NCI-H526 treated with DMSO at 0.1 percent for 48 hours (cell line): ENCODE measurements around the gene ABCG4.
"Not testable (repeated sequence)": the region's sequence is repeated elsewhere in the genome, so short reads cannot be mapped to it uniquely, and the experiment has no call there.

Experiments used
- DNase-seq: peaks from one replicate; lab custom pipeline; 2025; lab: John Stamatoyannopoulos, UW

The ABCG4 gene

GRCh38 chr11:119149018-119149785 lies at the start of gene ABCG4:
Gene ABCG4 (plus strand): TSS chr11:119149052. CDS start chr11:119149966, 914 bp downstream.
- DNase-seq: peak; percentile 50

GRCh38 chr11:119099711-119100110 lies 49.1 kb upstream of the ABCG4 start:
- no peak for DNase-seq

DNA sequence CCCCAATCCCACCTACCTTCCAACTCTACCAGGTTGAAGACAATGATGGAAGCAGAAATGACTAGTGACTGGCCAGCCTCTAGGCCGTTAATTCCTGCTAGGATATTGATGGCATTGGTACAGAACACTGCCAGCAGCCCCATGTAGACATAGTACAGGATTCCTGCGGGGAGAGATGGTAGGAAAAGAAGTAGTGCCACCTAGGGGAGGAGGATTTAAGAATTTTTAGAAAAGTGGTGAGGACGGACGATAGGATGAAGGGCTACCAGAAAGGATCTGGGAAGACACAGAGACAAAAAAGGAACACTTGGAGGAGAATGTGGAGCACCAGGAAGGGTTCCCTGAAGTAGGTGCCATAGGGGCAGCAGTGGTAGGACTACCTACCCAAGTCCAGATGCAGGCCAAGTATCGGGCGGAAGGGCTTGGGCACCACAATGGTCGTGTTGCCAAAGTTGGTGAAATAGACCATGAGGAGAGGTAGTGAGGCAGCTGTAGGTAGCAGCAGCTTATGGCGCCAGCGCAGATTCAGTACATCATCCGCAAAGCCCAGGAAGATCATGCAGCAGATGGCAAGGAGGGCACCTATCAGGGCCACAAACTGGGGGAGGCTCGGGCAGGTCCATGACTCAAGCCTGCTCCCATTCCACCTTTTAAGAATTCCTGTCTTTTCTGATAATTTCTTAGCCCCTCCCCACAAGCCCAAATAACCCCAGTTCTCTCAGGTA lies 48.4 kb upstream of the ABCG4 start:
- peak; percentile 87 for DNase-seq

DNA sequence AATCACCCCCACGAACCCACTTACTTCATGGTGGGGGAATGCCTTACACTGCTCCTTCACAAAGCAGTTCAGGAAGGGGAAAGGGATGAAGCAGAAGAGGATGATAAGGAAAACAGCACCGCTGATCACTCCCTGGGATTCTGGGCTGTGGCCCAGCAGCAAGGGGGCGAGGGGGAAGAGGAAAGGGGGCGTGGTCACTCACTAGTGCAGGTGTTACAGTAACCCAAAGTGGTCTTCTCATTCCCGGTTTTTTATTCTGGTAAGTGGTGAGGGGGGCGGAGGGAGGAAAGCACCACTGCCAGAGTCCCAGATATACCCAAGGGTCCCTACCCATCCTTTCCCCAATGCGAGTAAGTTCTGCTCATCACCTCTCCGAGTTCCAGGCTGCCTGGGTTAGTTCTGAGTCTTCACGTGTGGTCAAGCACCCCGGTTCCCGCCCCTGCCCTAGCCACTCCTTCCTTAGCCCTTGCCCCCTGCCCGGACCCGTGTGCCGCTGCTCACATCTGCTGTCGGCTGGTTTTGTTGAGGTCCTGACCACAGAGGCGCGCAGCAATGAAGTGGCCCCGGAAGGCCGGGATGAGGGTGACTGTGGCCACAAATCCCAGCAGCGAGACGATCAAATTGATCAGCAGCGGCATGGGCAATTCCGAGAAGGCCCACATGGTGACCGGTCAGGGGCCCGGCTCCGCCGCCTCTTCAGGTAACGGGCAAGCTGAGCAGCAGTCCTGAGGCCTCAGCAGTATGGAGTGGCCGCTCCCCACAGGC lies 47.7 kb upstream of the ABCG4 start:
- DNase-seq: peak; percentile 57

DNA sequence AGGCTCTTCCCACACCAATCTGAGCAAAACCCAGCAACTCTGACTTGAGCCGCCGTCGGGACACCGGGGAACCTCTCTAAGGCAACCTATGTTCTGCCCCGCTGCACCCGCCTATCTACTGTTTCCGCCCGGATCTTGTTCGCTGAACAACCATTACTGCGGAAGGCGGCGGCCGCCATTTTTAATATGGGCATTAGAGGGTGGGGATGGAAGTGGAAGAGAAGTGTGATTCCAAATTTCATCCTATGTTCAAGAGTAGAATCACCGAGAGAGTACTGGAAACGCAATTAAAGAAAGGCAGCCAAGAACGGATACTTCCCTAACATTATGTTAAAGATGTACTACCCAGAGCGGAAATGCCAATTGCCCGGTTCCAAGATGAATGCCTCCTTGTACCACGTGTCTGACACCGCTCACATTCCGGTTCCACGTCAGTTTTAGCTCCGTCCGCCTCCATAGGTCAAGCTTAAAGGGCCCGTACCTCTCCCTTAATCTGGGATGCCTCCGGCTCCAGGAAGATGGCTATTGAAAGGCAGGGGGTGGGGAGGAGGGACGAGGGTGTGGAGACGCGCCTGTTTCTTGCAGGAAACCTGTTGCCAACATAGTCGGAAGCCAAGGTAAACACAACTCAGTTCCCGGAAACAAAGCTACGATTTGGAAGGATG lies 47.0 kb upstream of the ABCG4 start, which contains the start of gene DPAGT1:
DPAGT1 (minus strand) TSS at position 95 of the 665 bp plus-strand sequence. CDS start 198 bp downstream, outside the sequence.
- peak; percentile 100 for DNase-seq

DNA sequence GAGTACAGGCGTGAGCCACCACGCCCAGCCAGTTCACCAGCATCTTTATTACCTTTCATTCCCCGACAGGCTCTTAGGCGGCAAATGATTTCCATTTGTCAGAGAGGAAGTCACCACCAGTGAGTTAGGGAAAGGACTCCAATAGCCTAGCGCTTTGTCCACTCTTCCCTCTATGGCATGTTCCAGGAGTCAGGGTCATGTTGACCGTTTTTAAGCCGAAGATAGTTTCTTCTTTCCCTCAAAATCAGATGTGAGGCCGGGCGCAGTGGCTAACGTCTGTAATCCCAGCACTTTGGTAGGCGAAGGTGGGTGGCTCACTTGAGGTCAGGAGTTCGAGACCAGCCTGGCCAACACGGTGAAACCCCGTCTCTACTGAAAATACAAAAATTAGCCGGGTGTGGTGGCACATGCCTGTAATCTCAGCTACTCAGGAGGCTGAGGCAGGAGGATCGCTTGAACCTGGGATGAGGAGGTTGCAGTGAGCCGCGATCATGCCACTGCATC lies 45.6 kb upstream of the ABCG4 start:
- DNase-seq: not testable (repeated sequence)

DNA sequence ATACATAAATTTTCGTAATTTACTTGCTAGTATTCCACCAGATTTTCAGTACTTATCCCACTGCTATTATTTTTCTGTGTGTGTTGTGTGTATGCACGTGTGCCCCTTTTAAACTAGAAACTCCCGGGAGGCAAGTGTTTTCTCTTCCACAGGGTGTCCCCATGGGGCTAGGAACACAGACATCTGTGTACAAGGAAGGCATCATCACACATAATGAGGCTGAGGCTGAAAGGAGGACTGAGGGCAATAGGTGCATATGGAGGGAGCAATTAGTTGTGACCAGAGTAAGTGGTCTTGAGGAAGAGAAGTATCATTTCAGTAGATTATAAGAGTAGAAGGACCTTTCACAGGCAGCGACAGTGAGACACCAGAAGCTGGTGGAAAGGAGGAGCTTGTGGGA lies 45.1 kb upstream of the ABCG4 start:
- DNase-seq: no peak

GRCh38 chr11:119106564-119107537 lies 42.0 kb upstream of the ABCG4 start, which contains the start of gene C2CD2L:
Gene C2CD2L (plus strand): TSS chr11:119107344. CDS start chr11:119107742, 398 bp downstream.
- DNase-seq: peak; percentile 90

- DNase-seq: no peak
Observed at GRCh38 chr11:119107538-119108145, 41.2 kb upstream of the ABCG4 start.

DNA sequence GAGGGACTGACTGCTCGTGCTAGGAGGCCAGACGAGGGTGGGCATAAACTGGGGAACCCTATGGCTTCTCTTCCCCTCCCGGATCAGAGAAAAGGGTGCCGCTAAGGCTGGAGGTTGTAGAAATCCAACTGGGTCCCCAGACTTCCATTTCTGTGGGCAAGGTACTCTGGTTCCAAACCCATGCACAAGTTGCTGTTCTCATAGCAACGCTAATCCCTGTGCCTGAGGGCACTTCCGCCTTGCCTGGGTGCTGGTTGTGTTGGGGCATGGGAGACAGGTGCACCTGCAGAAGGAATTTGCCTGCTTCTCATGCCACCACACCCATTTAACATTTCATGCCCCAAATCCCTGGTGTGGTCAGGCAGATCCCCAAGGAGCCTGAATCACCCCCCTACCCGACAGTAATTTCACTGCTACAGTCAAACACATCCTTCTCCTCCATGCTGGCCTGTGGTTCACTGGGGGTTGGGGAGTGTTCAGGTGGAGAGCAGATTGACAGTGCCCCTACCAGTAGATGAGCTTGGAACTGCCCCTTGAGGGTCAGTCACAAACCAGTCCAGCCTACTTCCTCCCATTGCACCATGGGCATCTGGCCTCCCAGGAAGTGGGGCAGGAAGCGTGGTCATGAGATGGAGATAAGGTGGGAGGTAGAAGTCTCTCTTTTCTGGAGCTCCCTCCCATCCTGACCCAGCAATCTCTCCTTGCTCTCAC lies 40.6 kb upstream of the ABCG4 start:
- peak; percentile 95 for DNase-seq

- DNase-seq: no peak
Observed at GRCh38 chr11:119108857-119109221, 40.0 kb upstream of the ABCG4 start.

DNA sequence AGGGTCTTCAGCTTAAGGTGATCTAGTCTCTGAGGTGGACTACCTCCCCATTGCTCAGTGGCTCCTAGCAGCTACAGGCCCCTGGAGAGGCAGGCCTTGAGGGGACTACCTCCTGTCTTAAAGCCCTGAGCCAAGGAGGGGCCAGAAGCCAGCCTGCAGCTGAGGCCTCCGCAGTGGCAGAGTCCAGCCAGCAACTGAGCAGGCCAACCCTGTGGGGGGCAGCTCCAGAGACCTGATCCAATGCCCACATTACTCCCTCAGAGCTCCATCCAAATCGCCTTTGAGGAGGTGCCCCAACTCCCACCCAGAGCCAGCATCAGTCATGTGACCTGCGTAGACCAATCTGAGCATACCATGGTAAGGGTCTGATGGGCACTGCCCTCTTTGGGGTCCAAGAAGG lies 39.0 kb upstream of the ABCG4 start:
- no peak for DNase-seq

DNA sequence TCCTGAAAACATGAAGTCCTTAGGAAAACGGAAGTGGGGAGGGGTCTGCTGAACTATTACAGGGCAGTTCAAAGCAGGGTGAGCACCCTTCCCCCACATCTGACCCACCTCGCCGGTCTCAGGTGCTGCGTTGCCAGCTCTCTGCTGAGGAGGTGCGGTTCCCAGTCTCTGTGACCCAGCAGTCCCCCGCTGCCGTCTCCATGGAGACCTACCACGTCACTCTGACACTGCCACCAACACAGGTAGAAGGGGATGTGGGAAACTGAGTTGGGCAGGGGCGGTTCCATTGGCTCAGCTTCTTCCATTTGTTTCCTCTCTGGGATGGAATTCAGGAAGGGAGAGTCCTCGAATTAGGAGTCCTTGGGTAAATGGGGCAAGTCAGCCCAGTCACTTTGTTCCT lies 38.4 kb upstream of the ABCG4 start:
- DNase-seq: no peak

DNA sequence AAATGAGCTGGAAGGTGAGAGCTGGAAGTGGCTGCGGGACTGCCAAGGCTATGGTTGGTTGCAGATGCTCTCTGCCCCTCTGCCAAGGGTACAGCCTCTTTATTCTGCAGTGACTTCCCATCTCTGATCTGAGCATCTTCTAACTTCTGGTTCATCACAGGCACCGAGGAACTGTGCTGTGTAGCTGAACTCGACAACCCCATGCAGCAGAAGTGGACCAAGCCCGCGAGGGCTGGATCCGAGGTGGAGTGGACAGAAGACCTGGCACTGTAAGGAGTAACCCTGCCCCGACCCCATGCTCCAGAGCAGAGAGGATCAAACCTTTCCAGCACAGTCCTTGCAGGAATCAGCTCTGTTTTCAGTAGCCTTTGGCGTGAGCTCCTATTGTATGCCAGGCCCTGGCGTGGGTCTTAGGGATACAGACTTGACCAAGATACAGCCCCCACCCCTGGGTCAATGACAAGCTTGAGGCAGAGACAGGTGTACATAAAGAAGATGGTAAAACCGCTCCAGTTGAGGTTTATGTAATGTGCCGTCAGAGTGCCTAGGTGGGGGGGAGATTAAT lies 37.4 kb upstream of the ABCG4 start:
- DNase-seq: no peak

- no peak for DNase-seq
Observed at GRCh38 chr11:119112314-119113020, 36.4 kb upstream of the ABCG4 start.

DNA sequence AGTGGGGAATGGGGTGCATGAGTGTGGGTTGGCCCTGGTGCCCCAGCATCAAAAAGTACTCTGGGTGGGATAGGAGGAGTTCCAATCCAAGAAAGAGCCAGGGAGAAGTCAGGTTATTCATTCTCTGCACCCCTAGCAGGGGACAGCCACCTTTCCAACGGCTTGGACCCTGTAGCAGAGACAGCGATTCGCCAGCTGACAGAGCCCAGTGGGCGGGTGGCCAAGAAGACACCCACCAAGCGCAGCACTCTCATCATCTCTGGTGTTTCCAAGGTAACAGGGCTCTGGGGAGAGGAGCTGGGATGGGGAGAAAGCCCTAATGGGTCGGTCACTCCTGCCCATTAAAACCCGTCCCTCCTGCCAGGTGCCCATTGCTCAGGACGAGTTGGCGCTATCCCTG lies 35.1 kb upstream of the ABCG4 start:
- no peak for DNase-seq

DNA sequence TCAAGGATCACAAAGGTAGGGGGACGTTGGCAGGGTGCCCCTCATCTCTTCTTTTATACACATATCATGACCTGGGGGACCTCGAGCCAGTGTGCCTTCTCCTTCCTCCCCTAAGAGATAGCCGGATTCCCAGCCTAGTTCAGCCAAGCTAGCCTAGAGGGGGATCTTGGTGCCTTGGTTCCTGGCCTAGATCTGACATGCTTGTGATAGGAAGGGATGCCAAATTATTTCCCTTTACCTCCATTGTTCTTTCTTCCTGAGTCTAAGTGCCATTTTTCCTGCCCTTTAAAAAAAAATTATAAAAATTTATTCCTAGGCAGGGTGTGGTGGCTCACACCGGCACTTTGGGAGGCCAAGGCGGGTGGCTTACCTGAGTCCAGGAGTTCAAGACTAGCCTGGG lies 34.5 kb upstream of the ABCG4 start:
- no peak for DNase-seq

- DNase-seq: no peak
Observed at GRCh38 chr11:119115484-119116234, 33.2 kb upstream of the ABCG4 start.
